ENCODE data around the gene FOXK1.
"Not testable (repeated sequence)": the region's sequence is repeated elsewhere in the genome, so short reads cannot be mapped to it uniquely, and the experiment has no call there.

Gene FOXK1

GRCh38 chr7:4681886-4682620, at the start of gene FOXK1:
FOXK1 (plus strand) TSS chr7:4682295; CDS start chr7:4682309, 14 bp downstream.
- H3K9me3 ChIP-seq (ENCODE audit: control insufficient read depth, insufficient read depth, low read length), result no peaks in the 10 kb centered on the region
- H3K9ac ChIP-seq (ENCODE audit: low read depth, low read length), result peak within 1 kb of the TSS; percentile 63
- H3K36me3 ChIP-seq (ENCODE audit: insufficient read depth, low read length), result no peaks in the 10 kb centered on the region
- peaks cover 11% of the 10 kb centered on the region; the same call in 1 of the 2 replicates for H3K4me1 ChIP-seq (ENCODE audit: insufficient read depth, low read length)

DNA sequence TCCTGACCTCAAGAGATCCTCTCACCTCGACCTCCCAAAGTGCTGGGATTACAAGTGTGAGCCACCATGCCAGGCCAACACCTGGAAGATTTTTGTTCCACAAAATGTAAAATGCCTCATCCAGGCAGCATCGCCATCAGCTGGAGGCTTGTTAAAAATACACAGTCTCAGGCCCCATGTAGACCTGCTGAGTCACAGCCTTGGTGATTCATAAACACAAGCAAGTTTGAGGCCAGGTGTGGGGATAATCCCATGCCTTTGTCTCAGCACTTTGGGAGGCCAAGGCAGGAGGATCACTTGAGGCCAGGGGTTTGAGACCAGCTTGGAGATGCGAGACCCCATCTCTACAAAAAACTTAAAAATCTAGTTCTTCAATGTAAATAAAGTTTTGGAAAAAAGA, 49.1 kb upstream of the FOXK1 start:
- Histone ChIP-seq H3K9me3 (ENCODE audit: control insufficient read depth, insufficient read depth, low read length) (no peaks in the 10 kb centered on the region), H3K9ac (ENCODE audit: low read depth, low read length) (no peak overlapping the region), H3K4me1 (ENCODE audit: insufficient read depth, low read length) (no peaks in the 10 kb centered on the region), H3K36me3 (ENCODE audit: insufficient read depth, low read length) (no peaks in the 10 kb centered on the region)

- Histone ChIP-seq H3K9me3 (ENCODE audit: control insufficient read depth, insufficient read depth, low read length) (no peaks in the 10 kb centered on the region), H3K36me3 (ENCODE audit: insufficient read depth, low read length) (no peaks in the 10 kb centered on the region), H3K9ac (ENCODE audit: low read depth, low read length) (no peak overlapping the region), H3K4me1 (ENCODE audit: insufficient read depth, low read length) (no peaks in the 10 kb centered on the region)
These were observed 47.9 kb upstream of the FOXK1 start for GRCh38 chr7:4634166-4634565.

- Histone ChIP-seq H3K36me3 (ENCODE audit: insufficient read depth, low read length) (no peaks in the 10 kb centered on the region), H3K4me1 (ENCODE audit: insufficient read depth, low read length) (no peaks in the 10 kb centered on the region), H3K9me3 (ENCODE audit: control insufficient read depth, insufficient read depth, low read length) (no peaks in the 10 kb centered on the region), H3K9ac (ENCODE audit: low read depth, low read length) (no peak overlapping the region)
These were observed 43.1 kb upstream of the FOXK1 start for GRCh38 chr7:4638781-4639575.

DNA sequence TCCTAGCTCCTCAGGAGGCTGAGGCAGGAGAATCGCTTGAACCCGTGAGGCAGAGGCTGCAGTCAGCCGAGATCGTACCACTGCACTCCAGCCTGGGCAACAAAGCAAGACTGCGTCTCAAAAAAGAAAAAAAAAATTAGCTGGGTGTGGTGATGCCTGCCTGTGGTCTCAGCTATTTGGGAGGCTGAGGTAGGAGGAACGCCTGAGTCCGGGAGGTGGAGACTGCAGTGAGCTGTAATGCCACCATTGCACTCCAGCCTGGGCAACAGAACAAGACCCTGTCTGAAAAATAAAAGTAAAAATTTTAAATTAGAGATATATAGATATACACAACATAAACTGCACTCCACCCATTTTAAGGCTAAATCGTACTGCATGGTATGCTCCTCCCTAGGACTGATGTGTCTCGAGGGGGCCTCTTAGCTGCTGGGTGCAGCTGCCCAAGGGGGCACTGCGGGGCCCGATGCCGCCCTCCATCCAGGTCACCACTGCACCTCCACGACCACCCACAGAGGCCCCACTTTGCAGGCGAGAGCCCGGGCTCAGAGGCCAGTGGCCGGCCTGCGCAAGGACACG, 40.9 kb upstream of the FOXK1 start:
- Histone ChIP-seq H3K9me3 (ENCODE audit: control insufficient read depth, insufficient read depth, low read length) (no peaks in the 10 kb centered on the region), H3K36me3 (ENCODE audit: insufficient read depth, low read length) (no peaks in the 10 kb centered on the region), H3K9ac (ENCODE audit: low read depth, low read length) (peak overlapping the region; percentile 75), H3K4me1 (ENCODE audit: insufficient read depth, low read length) (no peaks in the 10 kb centered on the region)

GRCh38 chr7:4641667-4642467, 40.2 kb upstream of the FOXK1 start:
- Histone ChIP-seq H3K36me3 (ENCODE audit: insufficient read depth, low read length) (no peaks in the 10 kb centered on the region), H3K9me3 (ENCODE audit: control insufficient read depth, insufficient read depth, low read length) (no peaks in the 10 kb centered on the region), H3K9ac (ENCODE audit: low read depth, low read length) (peak overlapping the region; percentile 75), H3K4me1 (ENCODE audit: insufficient read depth, low read length) (no peaks in the 10 kb centered on the region)

GRCh38 chr7:4642468-4643203, 39.5 kb upstream of the FOXK1 start:
- H3K9me3 ChIP-seq (ENCODE audit: control insufficient read depth, insufficient read depth, low read length), result no peaks in the 10 kb centered on the region
- no peaks in the 10 kb centered on the region for H3K36me3 ChIP-seq (ENCODE audit: insufficient read depth, low read length)
- peak overlapping the region; percentile 75 for H3K9ac ChIP-seq (ENCODE audit: low read depth, low read length)
- no peaks in the 10 kb centered on the region for H3K4me1 ChIP-seq (ENCODE audit: insufficient read depth, low read length)

- not testable (repeated sequence) for H3K9me3 ChIP-seq (ENCODE audit: control insufficient read depth, insufficient read depth, low read length); H3K4me1 ChIP-seq (ENCODE audit: insufficient read depth, low read length); H3K9ac ChIP-seq (ENCODE audit: low read depth, low read length); H3K36me3 ChIP-seq (ENCODE audit: insufficient read depth, low read length)
These were observed 39.0 kb upstream of the FOXK1 start for GRCh38 chr7:4643204-4643471.

- Histone ChIP-seq H3K9ac (ENCODE audit: low read depth, low read length) (no peak overlapping the region), H3K9me3 (ENCODE audit: control insufficient read depth, insufficient read depth, low read length) (no peaks in the 10 kb centered on the region), H3K36me3 (ENCODE audit: insufficient read depth, low read length) (no peaks in the 10 kb centered on the region), H3K4me1 (ENCODE audit: insufficient read depth, low read length) (no peaks in the 10 kb centered on the region)
These were observed 36.8 kb upstream of the FOXK1 start for GRCh38 chr7:4645246-4645645.

- Histone ChIP-seq H3K36me3 (ENCODE audit: insufficient read depth, low read length) (no peaks in the 10 kb centered on the region), H3K4me1 (ENCODE audit: insufficient read depth, low read length) (no peaks in the 10 kb centered on the region), H3K9me3 (ENCODE audit: control insufficient read depth, insufficient read depth, low read length) (no peaks in the 10 kb centered on the region), H3K9ac (ENCODE audit: low read depth, low read length) (no peak overlapping the region)
These were observed 34.0 kb upstream of the FOXK1 start for GRCh38 chr7:4648111-4648510.

DNA sequence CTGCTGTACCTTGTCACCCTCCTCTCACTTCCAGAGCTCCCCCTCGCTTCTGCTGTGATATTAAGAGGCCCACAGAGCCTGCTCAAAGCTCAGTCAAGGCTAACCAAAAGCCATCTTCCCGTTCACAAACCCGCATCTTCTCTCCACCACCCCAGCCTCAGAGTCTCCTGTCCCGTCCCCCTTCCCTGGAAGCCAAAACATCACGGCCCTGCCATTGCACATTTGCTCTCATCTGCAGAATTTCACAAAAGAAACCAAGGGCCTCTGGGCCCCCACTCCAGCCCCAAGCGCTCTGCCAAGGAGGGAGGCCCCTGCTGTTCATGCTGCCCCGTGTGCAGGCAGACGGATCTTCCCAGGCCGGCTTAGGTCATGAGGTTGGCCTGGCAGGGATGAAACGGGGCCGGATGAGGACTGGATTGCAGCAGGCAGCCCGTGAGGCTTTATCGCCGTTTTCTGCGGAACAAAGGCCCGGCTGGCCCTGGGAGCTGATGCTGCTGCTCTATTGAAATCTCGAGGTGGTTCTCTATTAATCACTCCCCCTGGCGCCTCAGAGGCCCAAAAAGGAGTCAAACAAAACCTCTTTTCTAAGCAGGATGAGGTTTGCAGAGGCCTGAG, 31.6 kb upstream of the FOXK1 start:
- Histone ChIP-seq H3K9me3 (ENCODE audit: control insufficient read depth, insufficient read depth, low read length) (no peaks in the 10 kb centered on the region), H3K4me1 (ENCODE audit: insufficient read depth, low read length) (no peaks in the 10 kb centered on the region), H3K36me3 (ENCODE audit: insufficient read depth, low read length) (no peaks in the 10 kb centered on the region), H3K9ac (ENCODE audit: low read depth, low read length) (no peak overlapping the region)

DNA sequence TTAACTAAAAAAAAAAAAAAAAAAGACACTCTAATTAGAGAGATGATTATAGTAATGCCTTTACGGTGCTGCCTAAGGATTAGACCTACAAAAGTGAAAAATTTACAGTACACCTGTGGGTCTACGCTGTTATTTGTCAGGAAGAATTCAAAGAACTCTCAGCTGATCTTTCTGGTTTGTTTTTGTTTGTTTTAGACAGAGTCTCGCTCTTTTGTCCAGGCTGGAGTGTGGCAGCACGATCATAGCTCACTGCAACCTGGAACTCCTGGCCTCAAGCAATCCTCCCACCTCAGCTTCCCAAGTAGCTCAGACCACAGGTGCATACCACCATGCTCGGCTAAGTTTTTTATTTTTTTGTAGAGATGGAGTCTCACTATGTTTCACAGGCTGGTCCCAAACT, 28.3 kb upstream of the FOXK1 start:
- no peaks in the 10 kb centered on the region for H3K4me1 ChIP-seq (ENCODE audit: insufficient read depth, low read length)
- no peak overlapping the region for H3K9ac ChIP-seq (ENCODE audit: low read depth, low read length)
- H3K9me3 ChIP-seq (ENCODE audit: control insufficient read depth, insufficient read depth, low read length), result no peaks in the 10 kb centered on the region; the same call in 1 of the 2 replicates
- H3K36me3 ChIP-seq (ENCODE audit: insufficient read depth, low read length), result no peaks in the 10 kb centered on the region

- Histone ChIP-seq H3K36me3 (ENCODE audit: insufficient read depth, low read length) (no peaks in the 10 kb centered on the region), H3K9ac (ENCODE audit: low read depth, low read length) (no peak overlapping the region), H3K4me1 (ENCODE audit: insufficient read depth, low read length) (no peaks in the 10 kb centered on the region), H3K9me3 (ENCODE audit: control insufficient read depth, insufficient read depth, low read length) (no peaks in the 10 kb centered on the region; the same call in 1 of the 2 replicates)
These were observed 26.8 kb upstream of the FOXK1 start for GRCh38 chr7:4655311-4655710.
